Adrenal gland (tissue), 12 donors: ENCODE results near the gene ATXN10. TPM values are rescaled to one million over a fixed set of nuclear protein-coding genes. Genes with fewer than 3 reads are reported as not detected.
A peak's percentile ranks its signal among the peaks of the same experiment; 100 is the strongest.

Experiments
- DNase-seq, 7 donors: peaks; one replicate each; pipeline ENCODE4 v3.0.0-alpha.2; 2019 to 2020
- H3K27ac ChIP-seq, 5 donors: fragments of 200-600 bp; sonication (generic) in 4 of 5; 1 replicate in 3 of 5; 2 replicates in 2 of 5; pipeline versions ENCODE4 v1.5.1 to v1.8.0; 2016 to 2020; ENCODE audit warnings: mild to moderate bottlenecking in 1 of 5
- H3K27me3 ChIP-seq: fragments of 200-600 bp; 2 replicates; pipeline ENCODE4 v1.8.0; 2021
- H3K36me3 ChIP-seq, 2 donors: fragments of 200-600 bp; replicated peaks in 1 of 2; 1 replicate in 1 of 2; 2 replicates in 1 of 2; pipeline versions ENCODE4 v1.5.1 to v1.8.0; 2018 to 2022
- H3K4me1 ChIP-seq, 2 donors: fragments of 200-600 bp; replicated peaks in 1 of 2; 1 replicate in 1 of 2; 2 replicates in 1 of 2; pipeline versions ENCODE4 v1.5.1 to v1.8.0; 2018 to 2021
- H3K4me3 ChIP-seq, 4 donors: fragments of 200-600 bp; sonication (generic) in 3 of 4; one replicate each; pipeline ENCODE4 v1.5.1; 2016 to 2018
- H3K9me3 ChIP-seq, 3 donors: fragments of 200-600 bp; sonication (generic) in 1 of 3; replicated peaks in 1 of 3; 1 replicate in 2 of 3; 2 replicates in 1 of 3; pipeline versions ENCODE4 v1.5.1 to v1.8.0; 2016 to 2021
- POLR2A ChIP-seq, 2 donors: fragments of 450-650 bp; IDR thresholded peaks; one replicate each; pipeline ENCODE4 v1.6.1; 2017; ENCODE audit warnings: antibody characterized with exemption in 2 of 2, mild to moderate bottlenecking in 2 of 2, moderate library complexity in 1 of 2
- WGBS, 4 donors: extraction: QIAGEN DNeasy Blood & Tissue Kit in 2 of 4; methylation state at CpG; one replicate each; pipeline versions ENCODE4 v1.1.5 to v1.1.7; 2013 to 2017; 5-methylcytosine and 5-hydroxymethylcytosine counted together
- intact Hi-C, 2 donors: fragments of 100-400 bp; cut with DNase I; formaldehyde crosslinking; loops; one replicate each; pipeline versions ENCODE4 v1.14.1 to v1.15.0; 2022 to 2023
- polyA plus RNA-seq, 3 donors: library from polyadenylated mRNA; stranded (reverse); fragments of 200-250 nt in 2 of 3; fragments of 350-450 nt in 1 of 3; fragmentation: Illumina TruSeq in 1 of 3; extraction: RNeasy Lipid Tissue Mini Kit (QIAGEN cat#74804) in 1 of 3; gene quantifications; one replicate each; pipeline ENCODE4 v1.2.3, GENCODE V29; 2013 to 2014
- total RNA-seq, 9 donors: library from RNA; depleted of rRNA in 4 of 9; stranded (reverse); fragments of >200 nt in 4 of 9; fragments of 120-200 nt in 1 of 9; fragmentation: NEBNext Ultra II Directional in 1 of 9; extraction: Animal tissue kit (Norgen Biotek cat#: 25700) in 1 of 9; gene quantifications; one replicate each; pipeline versions ENCODE4 v1.1.0 to v1.2.4, GENCODE V29; 2013 to 2023
- TF ChIP-seq, protein P1 (sequence below), 6 experiments: fragments of 450-650 bp in 4 of 6; fragments of 200-600 bp in 2 of 6; sonication (generic) in 1 of 6; IDR thresholded peaks; 1 replicate in 5 of 6; 2 replicates in 1 of 6; pipeline versions ENCODE4 v1.5.1 to v1.8.0; 2016 to 2021; ENCODE audit warnings: antibody characterized with exemption in 6 of 6, mild to moderate bottlenecking in 2 of 6, moderate library complexity in 1 of 6
- donor health status: healthy with polysubstance abuse.
- donor health status: Bipolar disorder and iron deficiency.
- donor health status: DM: yes; HTN: yes; CAD: no.
- donor health status: DM: no; HTN: no; CAD: no.
- donor health status: DM: no; HTN: no; CAD: no.
- donor health status: DM: yes; HTN: yes; CAD: no.

Gene ATXN10
- total and polyA plus RNA-seq, 12 donors: 21.2 to 306 (median 165) TPM

DNA sequence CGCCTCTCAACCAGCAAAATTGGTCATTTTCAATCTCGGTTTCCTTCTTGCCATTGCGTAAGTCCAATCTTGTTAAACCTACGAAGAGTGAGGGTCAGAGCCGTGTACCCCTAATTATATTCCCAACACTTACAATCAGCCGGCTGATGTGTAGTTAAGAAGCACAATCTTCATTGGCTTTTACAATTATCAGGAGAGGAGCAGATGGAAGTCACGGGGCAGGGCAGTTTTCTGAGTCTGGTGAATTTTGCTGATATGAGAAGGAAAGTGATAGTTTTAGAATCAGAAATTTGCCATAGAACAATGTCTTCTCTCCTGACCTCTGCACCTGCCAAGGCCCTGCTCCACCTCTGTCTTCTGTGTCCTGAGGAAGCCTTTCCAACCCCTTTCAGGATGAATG is 35.0 kb upstream of the ATXN10 start:
- Histone ChIP-seq H3K27ac (no peak overlapping the region), H3K27me3 (peaks cover 12% of the 10 kb centered on the region), H3K4me3 (no peak overlapping the region), H3K4me1 (no peaks in the 10 kb centered on the region), H3K9me3 (no peaks in the 10 kb centered on the region), H3K36me3 (no peaks in the 10 kb centered on the region)
- TF ChIP-seq POLR2A (IDR thresholded peaks at IDR 0.05): no peak
- TF ChIP-seq, protein P1, sequence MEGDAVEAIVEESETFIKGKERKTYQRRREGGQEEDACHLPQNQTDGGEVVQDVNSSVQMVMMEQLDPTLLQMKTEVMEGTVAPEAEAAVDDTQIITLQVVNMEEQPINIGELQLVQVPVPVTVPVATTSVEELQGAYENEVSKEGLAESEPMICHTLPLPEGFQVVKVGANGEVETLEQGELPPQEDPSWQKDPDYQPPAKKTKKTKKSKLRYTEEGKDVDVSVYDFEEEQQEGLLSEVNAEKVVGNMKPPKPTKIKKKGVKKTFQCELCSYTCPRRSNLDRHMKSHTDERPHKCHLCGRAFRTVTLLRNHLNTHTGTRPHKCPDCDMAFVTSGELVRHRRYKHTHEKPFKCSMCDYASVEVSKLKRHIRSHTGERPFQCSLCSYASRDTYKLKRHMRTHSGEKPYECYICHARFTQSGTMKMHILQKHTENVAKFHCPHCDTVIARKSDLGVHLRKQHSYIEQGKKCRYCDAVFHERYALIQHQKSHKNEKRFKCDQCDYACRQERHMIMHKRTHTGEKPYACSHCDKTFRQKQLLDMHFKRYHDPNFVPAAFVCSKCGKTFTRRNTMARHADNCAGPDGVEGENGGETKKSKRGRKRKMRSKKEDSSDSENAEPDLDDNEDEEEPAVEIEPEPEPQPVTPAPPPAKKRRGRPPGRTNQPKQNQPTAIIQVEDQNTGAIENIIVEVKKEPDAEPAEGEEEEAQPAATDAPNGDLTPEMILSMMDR (IDR thresholded peaks at IDR 0.05): no peak
- intact Hi-C loops: no loop called here
- DNase-seq: no peak
- WGBS, 4 donors: 76 to 89% (median 81%) methylated on average over 7 of the region's 7 CpGs

DNA sequence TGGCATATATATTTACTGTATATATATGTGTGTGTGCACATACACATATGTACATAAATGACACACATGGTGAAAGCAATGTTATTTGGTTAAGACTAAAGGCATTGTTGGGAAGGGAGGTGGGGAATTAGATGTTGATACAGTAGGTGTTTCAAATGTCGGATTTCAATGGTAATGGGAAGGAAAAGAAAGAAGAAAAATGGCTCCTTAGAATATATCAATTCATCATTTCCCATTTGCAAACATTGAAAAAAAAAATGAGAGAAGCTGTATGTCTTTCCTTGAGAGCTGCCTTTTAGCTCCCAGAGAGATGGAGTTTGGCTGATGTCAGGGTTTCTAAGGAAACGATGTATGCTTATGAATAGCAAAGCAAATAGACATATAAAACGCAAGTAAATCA is 33.4 kb upstream of the ATXN10 start:
- DNase-seq: no peak
- no peak overlapping the region for H3K4me3 ChIP-seq
- no peaks in the 10 kb centered on the region for H3K9me3 ChIP-seq
- H3K36me3 ChIP-seq: no peaks in the 10 kb centered on the region
- peaks cover 12% of the 10 kb centered on the region for H3K27me3 ChIP-seq
- H3K27ac ChIP-seq: no peak overlapping the region
- WGBS, 4 donors: 65 to 86% (median 74%) methylated on average over 3 of the region's 3 CpGs
- TF ChIP-seq POLR2A (IDR thresholded peaks at IDR 0.05): no peak
- TF ChIP-seq, protein P1 (IDR thresholded peaks at IDR 0.05): no peak
- H3K4me1 ChIP-seq: no peaks in the 10 kb centered on the region
- intact Hi-C loops: no loop called here

DNA sequence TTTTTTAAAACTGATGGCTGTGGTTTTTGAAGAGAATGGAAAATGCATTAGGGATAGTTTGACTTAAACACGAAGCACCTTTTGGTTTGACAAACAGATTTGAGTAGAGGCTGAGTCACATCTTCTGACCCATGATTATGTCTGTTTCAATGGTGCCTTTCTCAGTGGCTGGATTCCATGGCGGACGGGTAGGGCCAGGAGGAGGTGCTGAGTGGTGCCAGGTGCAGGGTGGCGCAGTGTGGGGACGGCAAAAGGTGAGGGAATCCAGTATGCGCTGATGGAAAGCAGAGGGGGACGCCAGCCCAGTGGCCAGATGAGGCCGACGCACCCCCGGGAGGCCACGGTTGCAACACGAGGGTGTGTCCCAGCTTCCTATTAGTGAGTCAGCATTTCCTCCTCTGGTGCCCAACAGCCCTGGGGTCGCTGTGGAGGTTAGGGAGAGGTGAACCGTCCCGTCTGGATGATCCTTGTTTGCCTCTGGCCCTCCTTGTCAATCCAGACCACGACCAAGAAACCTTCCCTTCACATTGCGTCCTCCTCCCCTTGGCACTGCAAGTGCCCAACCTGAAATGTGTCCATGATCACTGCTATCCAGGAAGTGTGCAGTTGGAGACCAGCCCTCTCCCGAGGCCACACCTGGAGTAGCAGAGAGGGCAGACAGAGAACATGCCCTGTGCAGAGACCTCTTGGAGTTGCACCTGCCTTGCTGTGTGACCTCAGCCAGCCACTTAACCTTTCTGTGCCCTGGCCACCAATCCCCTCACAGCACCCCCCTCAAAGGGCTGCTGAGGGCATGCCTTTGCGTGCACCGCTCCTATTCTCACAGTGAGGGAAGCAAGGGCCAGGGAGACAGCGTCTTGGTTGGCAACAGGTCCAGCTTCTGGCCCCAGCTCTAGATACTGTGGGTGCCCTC is 32.5 kb upstream of the ATXN10 start:
- Histone ChIP-seq H3K27me3 (peaks cover 12% of the 10 kb centered on the region), H3K4me1 (no peaks in the 10 kb centered on the region), H3K4me3 (no peak overlapping the region), H3K36me3 (no peaks in the 10 kb centered on the region), H3K9me3 (no peaks in the 10 kb centered on the region), H3K27ac (no peak overlapping the region)
- WGBS, 4 donors: 51 to 58% (median 56%) methylated on average over 21 of the region's 21 CpGs
- intact Hi-C loops: no loop called here
- TF ChIP-seq, protein P1 (IDR thresholded peaks at IDR 0.05): peak in 1 of 6 experiments; percentile 1
- no peak for TF ChIP-seq POLR2A (IDR thresholded peaks at IDR 0.05)
- DNase-seq: peak in 4 of 7 donors; percentile 25 to 34 (median 32)

DNA sequence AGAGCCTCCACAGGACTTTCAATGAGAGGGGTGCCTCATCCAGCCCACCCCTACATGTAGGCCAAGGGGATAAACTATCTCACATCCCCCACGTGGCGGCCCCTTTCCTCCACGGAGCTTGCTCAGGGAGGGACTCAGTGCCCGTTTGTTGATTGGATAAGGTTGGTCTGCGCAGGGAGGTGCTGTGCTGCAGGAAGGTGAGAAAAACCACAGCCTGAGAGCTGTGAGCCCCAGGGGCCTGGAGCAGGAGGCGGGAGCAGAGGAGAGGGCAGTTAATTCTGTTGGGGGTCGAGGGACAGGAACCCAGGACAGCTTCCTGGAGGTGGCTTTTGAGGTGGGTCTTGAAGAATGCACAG is 31.9 kb upstream of the ATXN10 start:
- Histone ChIP-seq H3K4me1 (no peaks in the 10 kb centered on the region), H3K36me3 (no peaks in the 10 kb centered on the region), H3K27me3 (peaks cover 12% of the 10 kb centered on the region), H3K4me3 (no peak overlapping the region), H3K27ac (no peak overlapping the region), H3K9me3 (no peaks in the 10 kb centered on the region)
- intact Hi-C loops: loop anchor here in 1 of 2 donors (10.0 kb wide), 1 partner anchor 195 kb away; no protein-coding TSS in a partner anchor
- WGBS, 4 donors: 45 to 69% (median 49%) methylated on average over 7 of the region's 7 CpGs
- DNase-seq: no peak
- TF ChIP-seq, protein P1 (IDR thresholded peaks at IDR 0.05): no peak
- TF ChIP-seq POLR2A (IDR thresholded peaks at IDR 0.05): no peak
